ENCODE measurements around the gene LRRC25. TPM values are rescaled to one million over a fixed set of nuclear protein-coding genes. Genes with fewer than 3 reads are reported as not detected.

The LRRC25 gene
- polyA plus RNA-seq, 1 donor (not counting 4 experiments of a cell fraction or from before 2014, with no cell fraction given) = not detected

GRCh38 chr19:18396471-18397241 lies 766 bp downstream of the LRRC25 start:
- Histone ChIP-seq H2AFZ (ENCODE audit: control insufficient read depth, low read length) (no peak overlapping the region), H3K9me1 (ENCODE audit: control insufficient read depth, extremely low read depth, insufficient read depth, low read length) (no peaks in the 10 kb centered on the region), H3K4me2 (ENCODE audit: control insufficient read depth, extremely low read depth, insufficient read depth, low read depth, low read length) (no peak overlapping the region), H3K27ac (ENCODE audit: control insufficient read depth, insufficient read depth, low read length) (no peak overlapping the region), H4K20me1 (ENCODE audit: control insufficient read depth, extremely low read depth, insufficient read depth, low read length) (no peaks in the 10 kb centered on the region), H3K9me3 (ENCODE audit: control insufficient read depth, low read depth, low read length) (no peaks in the 10 kb centered on the region), H3K79me2 (ENCODE audit: control insufficient read depth, insufficient read depth, low read length) (no peaks in the 10 kb centered on the region), H3K4me1 (ENCODE audit: control insufficient read depth, extremely low read depth, insufficient read depth, low read length) (peaks cover 7% of the 10 kb centered on the region), H3K36me3 (ENCODE audit: control insufficient read depth in 2 of 2, extremely low read depth in 1 of 2, insufficient read depth in 2 of 2, low read length in 2 of 2) (no peaks in the 10 kb centered on the region), H3K27me3 (ENCODE audit: control insufficient read depth, extremely low read depth, insufficient read depth, low read length) (peaks cover 27% of the 10 kb centered on the region), H3K9ac (ENCODE audit: control insufficient read depth, extremely low read depth, insufficient read depth, low read length) (no peak overlapping the region), H3K4me3 (ENCODE audit: control insufficient read depth in 2 of 3, extremely low read depth in 1 of 3, insufficient read depth in 2 of 3, low read depth in 1 of 3, low read length in 3 of 3) (no peak overlapping the region)
- DNase-seq (ENCODE audit: low read depth, low spot score) (no peak), FAIRE-seq (no peak)
- dilution Hi-C loops (cut with MboI; ENCODE audit: extremely low pct_ligation_motif_present, low sequenced_read_pairs) = no loop called here
- no peak for TF ChIP-seq CTCF (optimal IDR thresholded peaks at IDR 0.05 in 1 of 3, IDR thresholded peaks at IDR 0.05 in 1 of 3, conservative IDR thresholded peaks at IDR 0.05 in 1 of 3; ENCODE audit: extremely low read depth in 1 of 3, insufficient read depth in 2 of 3, low read length in 3 of 3)
- no peak for TF ChIP-seq EZH2 (IDR thresholded peaks at IDR 0.05; ENCODE audit: low read length)

GRCh38 chr19:18393836-18394235 lies 3.6 kb downstream of the LRRC25 start:
- Histone ChIP-seq H3K27me3 (ENCODE audit: control insufficient read depth, extremely low read depth, insufficient read depth, low read length) (peaks cover 27% of the 10 kb centered on the region), H3K9ac (ENCODE audit: control insufficient read depth, extremely low read depth, insufficient read depth, low read length) (no peak overlapping the region), H3K4me3 (ENCODE audit: control insufficient read depth in 2 of 3, extremely low read depth in 1 of 3, insufficient read depth in 2 of 3, low read depth in 1 of 3, low read length in 3 of 3) (no peak overlapping the region), H3K9me1 (ENCODE audit: control insufficient read depth, extremely low read depth, insufficient read depth, low read length) (no peaks in the 10 kb centered on the region), H3K36me3 (ENCODE audit: control insufficient read depth in 2 of 2, extremely low read depth in 1 of 2, insufficient read depth in 2 of 2, low read length in 2 of 2) (no peaks in the 10 kb centered on the region), H3K9me3 (ENCODE audit: control insufficient read depth, low read depth, low read length) (no peaks in the 10 kb centered on the region), H3K27ac (ENCODE audit: control insufficient read depth, insufficient read depth, low read length) (no peak overlapping the region), H3K79me2 (ENCODE audit: control insufficient read depth, insufficient read depth, low read length) (no peaks in the 10 kb centered on the region), H3K4me1 (ENCODE audit: control insufficient read depth, extremely low read depth, insufficient read depth, low read length) (no peaks in the 10 kb centered on the region), H2AFZ (ENCODE audit: control insufficient read depth, low read length) (no peak overlapping the region), H4K20me1 (ENCODE audit: control insufficient read depth, extremely low read depth, insufficient read depth, low read length) (no peaks in the 10 kb centered on the region), H3K4me2 (ENCODE audit: control insufficient read depth, extremely low read depth, insufficient read depth, low read depth, low read length) (no peak overlapping the region)
- TF ChIP-seq EZH2 (IDR thresholded peaks at IDR 0.05; ENCODE audit: low read length) (no peak), CTCF (optimal IDR thresholded peaks at IDR 0.05 in 1 of 3, IDR thresholded peaks at IDR 0.05 in 1 of 3, conservative IDR thresholded peaks at IDR 0.05 in 1 of 3; ENCODE audit: extremely low read depth in 1 of 3, insufficient read depth in 2 of 3, low read length in 3 of 3) (no peak)
- FAIRE-seq (no peak), DNase-seq (ENCODE audit: low read depth, low spot score) (no peak)
- dilution Hi-C loops (cut with MboI; ENCODE audit: extremely low pct_ligation_motif_present, low sequenced_read_pairs) = no loop called here

Data from keratinocyte (primary cell).